GM23248 (cell line): Measurements from ENCODE around the gene CTNNA2. TPM values are rescaled to one million over a fixed set of nuclear protein-coding genes. Genes with fewer than 3 reads are reported as not detected.
A peak's percentile ranks its signal among the peaks of the same experiment; 100 is the strongest.

ENCODE experiments used
- DNase-seq: peaks from one replicate; pipeline ENCODE4 v3.0.0-alpha.2; 2015
- H2AFZ ChIP-seq: fragments of 200-600 bp; sonication (generic); 2 replicates; pipeline ENCODE4 v1.6.1; 2016; ENCODE audit warnings: antibody characterized with exemption
- H3F3A ChIP-seq: fragments of 200-600 bp; sonication (generic); 2 replicates; pipeline ENCODE4 v1.6.1; 2016; ENCODE audit warnings: mild to moderate bottlenecking, antibody characterized with exemption, mixed run types; ENCODE audit not compliant: insufficient read depth
- H3K27ac ChIP-seq: fragments of 200-600 bp; sonication (generic); 2 replicates; pipeline ENCODE4 v1.5.1; 2016; ENCODE audit warnings: mild to moderate bottlenecking
- H3K27me3 ChIP-seq: fragments of 200-600 bp; sonication (generic); replicated peaks from 2 replicates; pipeline ENCODE4 v1.6.1; 2016; ENCODE audit warnings: mild to moderate bottlenecking; ENCODE audit not compliant: insufficient read depth
- H3K36me3 ChIP-seq: fragments of 200-600 bp; sonication (generic); 2 replicates; pipeline ENCODE4 v1.6.1; 2016; ENCODE audit warnings: low read depth, mild to moderate bottlenecking
- H3K4me1 ChIP-seq: fragments of 200-600 bp; sonication (generic); 2 replicates; pipeline ENCODE4 v1.6.1; 2016; ENCODE audit warnings: mild to moderate bottlenecking; ENCODE audit not compliant: insufficient read depth
- H3K4me2 ChIP-seq: fragments of 200-600 bp; sonication (generic); one replicate; pipeline ENCODE4 v1.6.1; 2016; ENCODE audit warnings: mild to moderate bottlenecking; ENCODE audit not compliant: unreplicated experiment
- H3K4me3 ChIP-seq: fragments of 200-600 bp; sonication (generic); 2 replicates; pipeline ENCODE4 v1.5.1; 2016; ENCODE audit warnings: mild to moderate bottlenecking
- H3K79me2 ChIP-seq: fragments of 200-600 bp; sonication (generic); 2 replicates; pipeline ENCODE4 v1.6.1; 2016; ENCODE audit warnings: mild to moderate bottlenecking; ENCODE audit not compliant: insufficient read depth
- H3K9ac ChIP-seq: fragments of 200-600 bp; sonication (generic); 2 replicates; pipeline ENCODE4 v1.6.1; 2016; ENCODE audit warnings: mild to moderate bottlenecking
- H3K9me2 ChIP-seq: fragments of 200-600 bp; sonication (generic); 2 replicates; pipeline ENCODE4 v1.6.1; 2016; ENCODE audit warnings: mixed run types, mild to moderate bottlenecking, moderate library complexity; ENCODE audit not compliant: insufficient read depth
- H3K9me3 ChIP-seq: fragments of 200-600 bp; sonication (generic); one replicate; pipeline ENCODE4 v1.6.1; 2017; ENCODE audit warnings: low read depth
- H4K20me1 ChIP-seq: fragments of 200-600 bp; sonication (generic); 2 replicates; pipeline ENCODE4 v1.6.0; 2016; ENCODE audit not compliant: insufficient read depth
- EZH2 ChIP-seq: fragments of 200-600 bp; sonication (generic); IDR thresholded peaks from 2 replicates; pipeline ENCODE4 v1.6.1; 2018; ENCODE audit warnings: antibody characterized with exemption, mild to moderate bottlenecking; ENCODE audit not compliant: insufficient read depth, poor library complexity, severe bottlenecking
- EZH2phosphoT487 ChIP-seq: fragments of 200-600 bp; sonication (generic); IDR thresholded peaks from 2 replicates; pipeline ENCODE4 v1.6.1; 2018; ENCODE audit warnings: antibody characterized with exemption, moderate library complexity, mild to moderate bottlenecking, low read depth; ENCODE audit not compliant: insufficient read depth
- WGBS, 2 experiments: methylation state at CpG; one replicate each; pipeline ENCODE4 v1.1.6; 2015 to 2017; ENCODE audit warnings: low lambda C conversion rate in 2 of 2, low coverage in 1 of 2; ENCODE audit errors: missing lambda C conversion rate in 2 of 2; 5-methylcytosine and 5-hydroxymethylcytosine counted together
- in situ Hi-C: fragments of 300-500 bp; cut with MboI; formaldehyde crosslinking; loops from 2 replicates; pipeline ENCODE4 v1.15.0; 2020
- polyA plus RNA-seq: library from polyadenylated mRNA; unstranded; fragments of >200 nt; fragmentation: Nextera tagmentation; extraction: Ambion mirVana; gene quantifications from 2 replicates; pipeline ENCODE4 v1.2.1, GENCODE V29; 2016
- total RNA-seq: library from RNA; depleted of rRNA; stranded (reverse); fragments of >200 nt; shearing (Covaris generic); gene quantifications from 2 replicates; pipeline ENCODE4 v1.2.3, GENCODE V29; 2014

CTNNA2 gene
- total and polyA plus RNA-seq, 2 experiments from 2014 or later = not detected

GRCh38 chr2:80473069-80473468 lies 960.2 kb downstream of the CTNNA2 start:
- Histone ChIP-seq H3K79me2 (no peaks in the 10 kb centered on the region), H3K27ac (no peak overlapping the region)

DNA sequence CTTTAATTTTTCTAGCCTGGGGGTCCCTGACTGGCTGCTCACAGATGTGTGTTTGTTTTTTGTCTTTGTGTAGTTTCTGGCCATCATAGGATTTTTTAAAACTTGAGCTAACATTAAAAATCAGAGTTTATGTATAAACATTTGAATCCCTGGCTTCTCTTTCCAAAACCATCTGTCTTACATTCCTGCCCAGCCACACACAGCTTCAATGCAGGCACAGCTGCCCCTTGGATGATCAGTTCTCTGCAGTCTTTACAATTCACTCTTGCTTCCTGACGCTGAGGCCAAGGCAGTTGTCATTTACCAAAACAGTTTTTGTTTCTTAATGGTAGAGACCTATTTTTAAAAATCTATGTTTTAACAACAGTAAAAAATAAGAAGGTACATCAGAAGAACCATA lies 960.9 kb downstream of the CTNNA2 start:
- Histone ChIP-seq H3K4me1 (no peaks in the 10 kb centered on the region), H3K79me2 (no peaks in the 10 kb centered on the region), H3F3A (no peaks in the 10 kb centered on the region), H3K9me3 (no peaks in the 10 kb centered on the region), H3K27ac (no peak overlapping the region), H3K36me3 (no peaks in the 10 kb centered on the region), H3K27me3 (no peaks in the 10 kb centered on the region), H3K9ac (no peak overlapping the region), H3K4me3 (no peak overlapping the region), H3K4me2 (no peak overlapping the region), H2AFZ (no peak overlapping the region), H3K9me2 (no peaks in the 10 kb centered on the region), H4K20me1 (no peaks in the 10 kb centered on the region)
- 22 to 37% methylated on average over 1 of the region's 1 CpG for WGBS, 2 experiments
- DNase-seq = no peak
- TF ChIP-seq EZH2 (no peak), EZH2phosphoT487 (no peak)
- in situ Hi-C loops = no loop called here

More at GRCh38 chr2:80473069-80473468, 960.2 kb downstream of the CTNNA2 start:
- Histone ChIP-seq H3K4me1 (no peaks in the 10 kb centered on the region), H3F3A (no peaks in the 10 kb centered on the region), H3K36me3 (no peaks in the 10 kb centered on the region), H3K9me2 (no peaks in the 10 kb centered on the region), H3K4me2 (no peak overlapping the region), H2AFZ (no peak overlapping the region), H3K27me3 (no peaks in the 10 kb centered on the region), H3K9me3 (no peaks in the 10 kb centered on the region), H4K20me1 (no peaks in the 10 kb centered on the region), H3K9ac (no peak overlapping the region), H3K4me3 (no peak overlapping the region)
- no peak for TF ChIP-seq EZH2phosphoT487
- no peak for TF ChIP-seq EZH2
- DNase-seq = no peak
- in situ Hi-C loops = no loop called here
- 43 to 49% methylated on average over 5 of the region's 5 CpGs for WGBS, 2 experiments

GRCh38 chr2:80475970-80476369 lies 963.1 kb downstream of the CTNNA2 start:
- H3K36me3 ChIP-seq = no peaks in the 10 kb centered on the region
- H3K9me3 ChIP-seq = no peaks in the 10 kb centered on the region
- no peak overlapping the region for H3K4me2 ChIP-seq
- H3K9ac ChIP-seq = no peak overlapping the region
- no peak for TF ChIP-seq EZH2
- no peak for TF ChIP-seq EZH2phosphoT487
- H3F3A ChIP-seq = no peaks in the 10 kb centered on the region
- no peaks in the 10 kb centered on the region for H3K4me1 ChIP-seq
- no peak overlapping the region for H3K27ac ChIP-seq
- H3K4me3 ChIP-seq = no peak overlapping the region
- no peaks in the 10 kb centered on the region for H3K9me2 ChIP-seq
- no peak for DNase-seq
- H4K20me1 ChIP-seq = no peaks in the 10 kb centered on the region
- in situ Hi-C loops = no loop called here
- peak overlapping the region; percentile 51; the same call in 1 of the 2 replicates for H2AFZ ChIP-seq
- WGBS, 2 experiments = 6 to 10% methylated on average over 3 of the region's 3 CpGs
- no peaks in the 10 kb centered on the region for H3K27me3 ChIP-seq
- H3K79me2 ChIP-seq = no peaks in the 10 kb centered on the region

DNA sequence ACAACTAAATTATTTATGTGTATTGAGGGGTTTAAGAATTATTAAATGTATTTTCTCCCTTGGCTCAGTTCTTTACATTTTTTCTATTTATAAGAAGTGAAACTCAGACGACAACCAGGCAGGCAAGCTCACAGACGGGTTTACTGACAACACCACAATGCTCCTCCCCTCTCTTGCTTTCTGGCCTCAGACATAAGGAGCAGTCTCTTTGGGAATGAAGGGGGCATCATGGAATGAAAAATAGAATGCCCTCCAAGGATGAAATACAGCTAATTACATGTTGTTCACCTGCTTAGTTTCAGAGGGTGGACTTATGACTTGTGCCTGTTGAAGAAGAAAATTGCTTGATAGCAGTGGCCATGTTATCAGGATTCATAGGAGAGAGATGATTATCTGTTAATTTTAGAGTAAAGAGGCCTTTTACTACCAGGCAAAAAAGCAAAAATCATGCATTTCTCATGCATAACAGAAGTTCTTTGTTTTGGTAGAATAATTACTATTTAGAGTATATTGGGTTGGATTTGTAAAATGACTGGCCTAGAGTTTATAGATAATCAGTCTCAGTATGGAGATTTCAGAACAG lies 963.8 kb downstream of the CTNNA2 start:
- no peaks in the 10 kb centered on the region for H3K9me3 ChIP-seq
- H4K20me1 ChIP-seq = no peaks in the 10 kb centered on the region
- H3K4me3 ChIP-seq = no peak overlapping the region
- TF ChIP-seq EZH2 (no peak), EZH2phosphoT487 (no peak)
- no peaks in the 10 kb centered on the region for H3K4me1 ChIP-seq
- 35 to 41% methylated on average over 2 of the region's 2 CpGs for WGBS, 2 experiments
- no peaks in the 10 kb centered on the region for H3K36me3 ChIP-seq
- H3K27ac ChIP-seq = no peak overlapping the region
- H3K79me2 ChIP-seq = no peaks in the 10 kb centered on the region
- in situ Hi-C loops = no loop called here
- H3K9ac ChIP-seq = no peak overlapping the region
- no peaks in the 10 kb centered on the region for H3F3A ChIP-seq
- no peaks in the 10 kb centered on the region for H3K27me3 ChIP-seq
- H3K9me2 ChIP-seq = no peaks in the 10 kb centered on the region
- no peak for DNase-seq
- no peak overlapping the region for H3K4me2 ChIP-seq
- H2AFZ ChIP-seq = peak overlapping the region; percentile 51; the same call in 1 of the 2 replicates
